Forelimb muscle (tissue), 1 donor: ENCODE measurements around the gene GSN. TPM values are rescaled to one million over a fixed set of nuclear protein-coding genes. Genes with fewer than 3 reads are reported as not detected.

Experiments used
- DNase-seq: peaks from one replicate; pipeline ENCODE4 v3.0.0-alpha.2; 2013; ENCODE audit warnings: low read depth
- polyA plus RNA-seq: library from polyadenylated mRNA; unstranded; fragments of 120-200 nt; gene quantifications from one replicate; pipeline ENCODE4 v1.2.1, GENCODE V29; 2013; ENCODE audit not compliant: insufficient read length

The GSN gene
- polyA plus RNA-seq, 1 donor = 293 TPM

GRCh38 chr9:121353241-121354061 lies 85.5 kb downstream of the GSN start:
- DNase-seq = no peak

GRCh38 chr9:121354141-121354540 lies 86.2 kb downstream of the GSN start:
- DNase-seq = no peak

DNA sequence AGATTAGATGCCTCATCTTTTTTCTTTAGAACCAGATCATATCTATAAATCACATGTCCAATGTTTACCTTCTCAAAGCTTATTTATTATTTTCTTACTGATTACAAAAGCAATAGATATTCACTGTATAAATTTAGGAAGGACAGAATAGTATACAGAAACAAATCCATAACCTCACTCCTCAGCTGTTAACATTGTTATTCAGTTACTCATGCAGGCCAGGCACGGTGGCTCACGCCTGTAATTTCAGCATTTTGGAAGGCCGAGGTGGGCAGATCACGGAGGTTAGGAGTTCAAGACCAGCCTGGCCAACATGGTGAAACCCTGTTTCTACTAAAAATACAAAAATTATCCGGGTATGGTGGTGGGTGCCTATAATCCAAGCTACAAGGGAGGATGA lies 86.8 kb downstream of the GSN start:
- no peak for DNase-seq

GRCh38 chr9:121357011-121357410 lies 89.0 kb downstream of the GSN start:
- DNase-seq = no peak

DNA sequence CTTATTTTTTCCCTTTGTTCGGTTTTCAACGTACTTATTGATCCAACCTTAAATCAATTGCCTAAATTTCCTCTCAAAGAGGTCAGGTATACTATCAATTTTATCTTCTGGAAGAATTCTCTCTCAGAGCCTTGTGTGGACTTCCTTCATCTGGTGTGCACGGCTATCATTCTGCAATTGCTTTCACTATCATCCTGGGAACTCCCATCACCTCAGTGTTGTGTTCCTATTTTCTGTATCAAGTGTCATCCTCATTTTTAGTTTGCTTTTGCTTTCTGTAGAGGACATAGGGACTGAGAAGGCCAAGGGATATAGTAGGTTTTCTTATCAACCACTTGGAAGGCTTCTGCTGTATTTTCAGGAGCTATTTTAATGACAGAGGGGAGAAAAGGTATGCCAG lies 90.8 kb downstream of the GSN start:
- DNase-seq = no peak

DNA sequence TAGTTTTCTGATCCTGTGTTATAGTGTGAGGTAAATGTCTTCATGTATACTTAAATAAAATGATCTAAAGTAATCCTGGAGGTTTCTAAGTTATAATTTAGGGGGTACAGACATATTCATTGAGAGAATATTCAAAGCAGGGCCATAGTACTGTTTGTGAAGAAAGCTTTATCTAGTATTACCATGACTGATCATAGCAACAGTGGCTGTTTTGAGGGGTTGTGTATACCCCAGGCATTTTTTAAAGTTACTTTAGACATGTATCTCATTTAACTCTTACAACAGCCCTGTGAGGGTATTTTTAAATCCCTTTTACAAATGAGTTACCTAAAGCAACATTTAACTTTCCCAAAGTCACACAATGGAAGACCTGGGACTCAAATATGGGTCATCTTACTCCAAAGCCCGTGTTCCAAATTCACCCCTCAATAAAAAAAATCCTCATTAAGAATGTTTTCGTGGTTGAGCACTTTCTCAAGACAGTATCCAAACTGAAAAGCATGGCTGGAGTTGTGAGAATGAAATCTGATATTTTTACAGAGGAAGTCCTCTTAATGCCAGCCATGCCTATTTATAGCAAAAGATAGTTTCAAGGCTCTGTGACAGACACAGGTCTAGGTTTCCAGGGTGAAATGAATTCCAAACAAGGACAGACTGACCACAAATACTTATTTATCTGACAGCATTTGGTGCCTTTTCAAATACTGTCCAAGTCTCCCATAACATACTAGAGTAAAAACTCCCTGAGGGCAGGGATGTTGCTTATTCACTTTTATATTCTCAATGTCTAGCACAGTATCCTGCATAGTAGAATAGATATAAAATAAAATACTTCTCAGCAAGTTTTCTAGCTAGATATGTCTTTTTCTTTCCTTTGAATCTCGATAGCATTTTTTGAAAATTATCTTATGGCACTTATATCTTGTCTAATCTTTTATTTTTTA lies 91.7 kb downstream of the GSN start:
- no peak for DNase-seq

DNA sequence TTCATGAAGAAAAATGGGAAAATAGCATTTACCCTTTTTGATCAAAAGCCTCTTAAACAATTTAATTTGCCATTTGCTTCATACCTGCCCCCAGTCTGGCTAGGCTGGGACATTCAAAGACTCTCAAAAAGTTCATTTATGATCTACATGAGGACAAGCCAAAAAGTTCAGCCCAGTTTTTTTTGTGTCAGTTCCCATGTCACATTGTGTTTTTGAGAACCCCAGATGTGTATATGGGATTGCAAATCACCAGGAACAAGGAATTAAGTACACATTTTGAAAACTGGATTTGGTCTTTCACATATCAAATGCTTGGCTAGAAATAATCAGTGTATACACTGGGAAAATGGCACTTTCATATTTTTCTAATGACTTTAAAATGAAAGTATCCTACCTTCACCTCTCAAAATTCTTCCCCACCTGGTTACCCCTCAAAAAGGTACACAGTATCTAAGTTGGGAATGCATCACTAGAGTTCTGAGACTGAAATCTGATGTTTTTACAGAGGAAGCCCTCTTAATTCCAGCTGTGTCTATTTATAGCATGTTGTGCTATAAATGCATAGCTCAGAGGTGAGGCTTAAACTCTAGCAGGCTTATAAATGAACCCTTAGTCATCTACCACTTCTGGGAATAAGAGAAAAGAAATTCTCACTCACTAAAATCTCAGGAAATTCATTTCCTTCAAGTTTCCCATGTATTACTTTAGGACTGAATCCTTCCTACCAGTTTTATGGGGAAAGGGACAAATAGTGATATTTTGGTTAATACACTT lies 92.8 kb downstream of the GSN start:
- DNase-seq = peak; percentile 60

- DNase-seq = peak; percentile 61
These were observed 95.1 kb downstream of the GSN start for GRCh38 chr9:121362813-121363621.

DNA sequence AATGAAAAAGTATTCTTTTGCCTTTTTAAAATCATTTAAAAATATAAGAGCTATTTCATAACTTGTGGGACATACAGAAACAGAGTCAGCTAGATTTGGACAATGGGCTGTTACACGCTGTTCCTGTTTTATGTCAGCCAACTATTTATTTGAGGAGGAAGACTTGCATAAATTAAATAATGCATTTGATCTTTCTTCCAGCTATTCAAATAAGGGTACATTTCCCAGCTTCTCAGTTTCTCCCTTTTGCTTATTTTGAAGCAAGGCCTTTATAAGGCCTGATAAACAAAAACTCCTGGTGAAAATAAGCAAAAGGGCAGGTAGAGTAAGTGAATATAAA lies 95.6 kb downstream of the GSN start:
- DNase-seq = no peak

DNA sequence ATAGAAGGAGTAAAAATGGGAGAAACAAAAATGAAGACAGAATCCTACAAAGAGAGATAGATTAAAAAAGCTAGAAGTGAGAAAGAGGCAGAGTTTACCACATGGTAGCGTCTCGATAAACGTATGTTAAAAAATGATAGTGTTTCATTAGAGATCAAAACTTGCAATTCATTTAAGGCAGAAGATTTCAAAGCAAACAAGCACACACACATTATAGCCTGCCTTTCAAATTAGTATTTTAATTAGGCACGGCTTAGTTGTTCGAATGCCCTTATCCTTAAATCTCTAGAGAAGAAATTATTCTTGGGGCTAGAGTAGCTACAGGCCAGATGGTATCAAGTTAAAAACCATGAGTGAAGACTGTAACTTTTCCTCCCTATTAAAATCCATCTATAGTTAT lies 96.1 kb downstream of the GSN start:
- no peak for DNase-seq

DNA sequence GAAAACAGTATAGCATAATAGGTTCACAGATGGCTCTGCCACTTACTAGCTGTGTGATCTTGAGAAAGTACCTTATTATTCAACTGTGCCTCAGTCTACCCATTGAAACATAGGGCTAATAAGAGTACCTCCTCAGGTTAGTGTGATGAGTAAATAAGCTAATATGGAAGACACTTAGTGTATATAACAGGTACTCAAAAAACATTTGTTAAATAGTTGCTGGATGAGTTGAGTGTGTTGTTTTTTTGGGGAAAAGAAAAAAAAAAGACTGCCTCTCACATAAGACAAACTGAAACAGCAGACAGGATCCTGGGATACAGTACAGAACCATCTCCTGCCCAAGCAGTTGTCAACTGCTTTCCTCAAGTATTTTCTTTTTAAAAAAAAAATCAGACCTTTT lies 96.9 kb downstream of the GSN start:
- no peak for DNase-seq

DNA sequence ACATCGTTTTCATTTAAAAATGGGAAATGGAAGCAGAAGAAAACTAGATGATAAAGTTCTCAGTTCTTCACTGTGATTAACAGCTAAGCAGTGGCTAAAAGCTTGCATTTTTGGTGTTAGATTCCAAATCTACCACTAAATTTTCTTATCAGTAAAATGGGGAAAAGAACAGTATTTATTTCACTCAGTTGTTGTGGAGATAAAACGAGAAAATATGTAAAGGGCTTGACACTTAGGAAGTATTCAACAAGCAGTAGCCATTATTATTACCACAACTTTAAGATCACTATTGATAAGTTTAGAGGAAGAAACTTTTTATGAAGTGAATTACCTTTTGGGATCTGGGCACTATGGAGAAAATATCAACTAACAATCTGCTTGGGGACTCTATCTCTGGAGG lies 97.6 kb downstream of the GSN start:
- no peak for DNase-seq

DNA sequence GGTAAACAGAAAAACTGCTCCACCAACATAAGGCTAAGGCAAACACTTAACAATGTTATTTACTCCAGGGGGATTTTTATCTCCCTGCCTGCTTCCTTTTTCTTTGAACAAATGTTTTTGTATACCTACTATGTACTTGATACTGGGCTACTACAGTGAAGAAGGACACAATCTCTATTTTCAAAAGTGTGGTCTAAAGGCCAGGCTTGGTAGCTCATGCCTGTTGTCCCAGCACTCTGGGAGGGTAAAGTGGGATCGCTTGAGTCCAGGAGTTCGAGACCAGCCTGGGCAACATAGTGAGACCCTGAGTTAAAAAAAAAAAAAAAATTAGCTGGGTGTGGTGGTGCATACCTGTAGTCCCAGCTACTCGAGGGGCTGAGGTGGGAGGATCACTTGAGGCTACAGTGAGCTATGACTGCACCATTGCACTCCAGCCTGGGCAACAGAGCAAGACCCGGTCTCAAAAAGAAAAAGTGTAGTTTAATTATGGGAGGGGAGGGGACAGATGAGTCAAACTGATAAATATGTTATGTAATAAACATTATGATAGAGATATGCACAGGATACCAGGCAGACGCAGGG lies 98.7 kb downstream of the GSN start:
- DNase-seq = no peak

DNA sequence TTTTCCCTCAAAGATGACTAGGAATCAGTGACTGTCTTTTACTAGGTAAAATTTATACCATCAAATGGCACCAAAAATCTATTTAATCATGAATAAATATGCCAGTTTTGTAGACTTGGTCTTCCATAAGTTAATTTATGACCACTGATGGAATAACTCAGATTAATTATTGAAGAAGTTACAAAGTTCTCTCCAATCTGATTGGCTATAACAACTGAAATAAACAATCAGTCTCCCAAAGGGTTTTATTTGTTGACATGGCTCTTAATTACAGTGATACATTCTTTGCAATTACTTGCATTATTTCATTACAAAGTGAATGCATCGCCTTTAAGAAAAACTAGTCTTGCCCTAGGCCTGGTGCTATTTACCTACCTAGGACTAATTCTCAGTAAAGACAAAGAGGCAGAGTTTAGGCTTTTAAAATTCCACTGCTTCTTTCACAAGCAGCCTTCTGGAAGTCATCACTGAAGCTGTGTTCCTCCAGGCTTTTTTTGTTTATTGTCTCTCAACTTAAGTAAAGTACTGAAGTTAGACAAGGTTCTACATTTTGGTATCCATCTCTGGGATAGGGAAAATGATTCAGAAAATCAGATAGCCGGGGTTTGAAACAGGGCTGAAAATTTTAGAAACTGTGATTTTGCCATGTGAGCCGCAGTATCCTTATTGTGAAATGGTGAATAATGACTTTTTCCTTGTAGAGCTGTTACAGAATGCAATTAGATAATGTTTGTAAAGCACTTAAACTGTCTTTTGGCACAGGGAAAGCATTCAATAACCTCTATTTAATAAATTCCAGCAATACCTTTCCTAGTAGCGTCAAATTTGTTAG lies 99.6 kb downstream of the GSN start:
- no peak for DNase-seq

GRCh38 chr9:121368138-121368522 lies 100.2 kb downstream of the GSN start:
- no peak for DNase-seq

- no peak for DNase-seq
These were observed 100.8 kb downstream of the GSN start for GRCh38 chr9:121368745-121369144.

GRCh38 chr9:121369595-121370265 lies 101.8 kb downstream of the GSN start, which contains the start of gene STOM:
Gene STOM (minus strand): TSS chr9:121370250. CDS start chr9:121370187, 63 bp downstream.
- peak; percentile 46 for DNase-seq

DNA sequence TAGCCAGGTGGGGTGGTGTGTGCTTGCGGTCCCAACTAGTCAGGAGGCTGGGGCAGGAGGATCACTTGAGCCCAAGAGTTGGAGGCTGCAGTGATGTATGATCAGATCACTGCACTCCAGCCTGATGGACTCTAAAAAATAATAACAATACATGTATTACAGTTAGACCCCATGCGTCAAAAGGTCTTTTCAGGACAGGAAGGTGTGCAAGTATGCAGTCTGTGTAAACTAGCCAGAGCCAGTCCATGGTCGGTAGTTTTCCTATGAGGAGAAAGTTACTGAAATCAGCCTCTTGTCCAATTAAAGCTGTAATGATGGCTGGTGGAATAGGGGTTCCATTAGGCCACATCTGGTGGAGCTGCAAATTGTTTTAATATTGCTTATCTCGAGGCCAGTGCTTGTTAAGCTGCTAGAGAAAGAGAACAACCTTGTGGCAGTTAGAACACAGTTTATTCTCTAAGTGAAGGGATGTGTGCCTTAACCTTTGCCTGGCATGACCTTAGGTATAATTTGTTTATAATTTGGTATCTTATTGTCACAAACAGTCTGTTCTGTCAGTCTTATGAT lies 103.6 kb downstream of the GSN start:
- DNase-seq = no peak
